ENCODE measurements around the gene SPHK1.
"Not testable (repeated sequence)": the region's sequence is repeated elsewhere in the genome, so short reads cannot be mapped to it uniquely, and the experiment has no call there.

The SPHK1 gene, protein sequence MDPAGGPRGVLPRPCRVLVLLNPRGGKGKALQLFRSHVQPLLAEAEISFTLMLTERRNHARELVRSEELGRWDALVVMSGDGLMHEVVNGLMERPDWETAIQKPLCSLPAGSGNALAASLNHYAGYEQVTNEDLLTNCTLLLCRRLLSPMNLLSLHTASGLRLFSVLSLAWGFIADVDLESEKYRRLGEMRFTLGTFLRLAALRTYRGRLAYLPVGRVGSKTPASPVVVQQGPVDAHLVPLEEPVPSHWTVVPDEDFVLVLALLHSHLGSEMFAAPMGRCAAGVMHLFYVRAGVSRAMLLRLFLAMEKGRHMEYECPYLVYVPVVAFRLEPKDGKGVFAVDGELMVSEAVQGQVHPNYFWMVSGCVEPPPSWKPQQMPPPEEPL

GRCh38 chr17:76384222-76384986, at the start of gene SPHK1:
SPHK1 (plus strand) TSS chr17:76384609; CDS start chr17:76385645, 1,036 bp downstream.
- DNase-seq = peak; percentile 93

- DNase-seq = no peak
Measured at GRCh38 chr17:76335716-76336381, 48.6 kb upstream of the SPHK1 start.

GRCh38 chr17:76336756-76337412, 47.5 kb upstream of the SPHK1 start:
- DNase-seq = no peak

GRCh38 chr17:76337413-76337777, 47.0 kb upstream of the SPHK1 start:
- DNase-seq = no peak

- no peak for DNase-seq
Measured at GRCh38 chr17:76341301-76341700, 43.1 kb upstream of the SPHK1 start.

DNA sequence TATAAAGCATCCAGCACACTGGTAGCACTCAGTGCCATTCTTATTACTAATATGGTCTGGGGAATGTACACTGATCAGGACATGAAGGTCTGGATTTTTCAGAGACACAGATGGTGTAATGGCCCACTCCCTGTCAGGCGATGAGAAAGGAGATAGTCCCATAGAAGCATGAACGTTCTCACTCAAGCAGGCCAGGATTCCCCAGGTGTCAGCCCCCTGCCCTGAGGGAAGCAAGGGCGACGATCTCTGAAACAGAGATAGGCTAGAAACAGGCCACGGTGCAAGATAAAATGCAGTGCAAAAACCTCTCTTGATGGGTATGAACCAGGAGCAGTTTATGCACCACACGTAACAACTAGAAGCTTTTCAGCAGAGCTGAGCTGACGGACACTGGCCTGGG, 41.3 kb upstream of the SPHK1 start:
- no peak for DNase-seq

DNA sequence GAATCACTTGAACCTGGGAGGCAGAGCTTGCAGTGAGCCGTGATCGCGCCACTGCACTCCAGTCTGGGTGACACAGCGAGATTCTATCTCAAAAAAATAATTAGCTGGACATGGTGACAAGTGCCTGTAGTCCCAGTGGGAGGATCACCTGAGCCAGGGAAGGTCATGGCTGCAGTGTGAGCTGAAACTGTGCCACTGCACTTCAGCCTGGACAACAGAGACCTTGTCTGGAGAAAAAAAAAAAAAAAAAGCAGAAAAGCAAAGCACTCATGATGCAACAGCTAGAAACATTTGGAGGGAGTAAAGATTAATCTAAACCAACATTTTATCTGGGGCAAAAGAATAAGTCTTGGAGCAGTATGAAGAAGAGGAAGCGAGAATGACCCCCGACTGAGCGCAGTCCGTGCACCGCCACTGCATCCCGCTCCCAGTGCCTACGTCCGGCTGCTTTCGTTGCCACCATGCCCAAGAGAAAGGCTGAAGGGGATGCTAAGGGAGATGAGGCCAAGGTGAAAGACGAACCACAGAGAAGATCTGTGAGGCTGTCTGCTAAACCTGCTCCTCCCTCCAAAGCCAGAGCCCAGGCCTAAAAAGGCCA, 38.9 kb upstream of the SPHK1 start:
- DNase-seq = no peak

GRCh38 chr17:76346936-76347335, 37.5 kb upstream of the SPHK1 start:
- DNase-seq = not testable (repeated sequence)

DNA sequence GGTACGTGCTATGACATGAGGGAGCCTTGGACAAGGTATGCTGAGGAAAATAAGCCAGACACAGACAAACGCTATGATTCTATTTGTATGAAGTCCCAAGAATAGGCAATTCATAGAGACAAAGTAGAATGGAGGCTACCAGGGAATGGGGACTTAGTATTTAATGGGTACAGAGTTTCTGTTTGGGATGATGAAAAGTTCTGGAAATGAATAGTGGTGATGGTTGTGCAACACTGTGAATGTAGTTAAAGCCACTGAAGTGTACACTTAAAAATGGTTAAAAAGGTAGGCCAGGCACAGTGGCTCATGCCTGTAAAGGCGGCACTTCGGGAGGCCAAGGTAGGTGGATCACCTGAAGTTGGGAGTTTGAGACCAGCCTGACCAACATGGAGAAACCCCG, 33.9 kb upstream of the SPHK1 start:
- DNase-seq = no peak

GRCh38 chr17:76351526-76352071, 32.8 kb upstream of the SPHK1 start:
- no peak for DNase-seq

DNA sequence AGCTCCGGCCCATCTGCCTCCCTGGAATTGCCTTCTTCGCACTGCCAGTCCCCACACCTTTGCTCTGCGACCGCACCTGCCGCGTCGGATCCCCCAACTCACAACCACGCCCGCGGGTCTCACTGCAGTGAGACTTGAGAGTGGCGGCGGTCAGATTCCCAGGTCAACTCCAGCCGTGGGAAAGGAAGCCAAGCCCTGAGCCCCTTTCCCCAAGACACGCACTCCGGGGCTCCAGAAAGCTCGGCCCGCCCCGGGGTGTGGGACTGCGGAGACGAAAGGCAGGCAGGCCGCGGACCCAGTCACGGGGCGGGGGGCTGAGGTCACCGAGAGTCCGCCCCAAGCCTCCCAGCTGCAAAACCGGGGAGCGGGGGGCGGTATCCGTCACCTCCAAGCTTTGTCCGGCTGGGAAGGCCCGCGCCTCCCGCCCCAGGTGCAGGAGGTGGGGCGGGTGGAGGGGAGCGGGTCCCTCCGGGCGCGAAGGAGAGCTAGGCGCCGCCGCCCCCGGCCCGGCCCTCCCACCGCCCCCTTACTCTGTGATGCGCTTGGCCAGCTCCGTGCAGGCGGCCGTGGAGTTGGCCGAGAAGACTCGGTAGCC, 31.3 kb upstream of the SPHK1 start:
- DNase-seq = no peak

- peak; percentile 96 for DNase-seq
Measured at GRCh38 chr17:76353599-76354316, 30.7 kb upstream of the SPHK1 start, which contains the start of gene PRPSAP1. PRPSAP1 (minus strand) TSS chr17:76353916; CDS start chr17:76353703, 213 bp downstream.

GRCh38 chr17:76354317-76354729, 30.1 kb upstream of the SPHK1 start:
- no peak for DNase-seq

GRCh38 chr17:76354747-76355310, 29.6 kb upstream of the SPHK1 start:
- DNase-seq = no peak

DNA sequence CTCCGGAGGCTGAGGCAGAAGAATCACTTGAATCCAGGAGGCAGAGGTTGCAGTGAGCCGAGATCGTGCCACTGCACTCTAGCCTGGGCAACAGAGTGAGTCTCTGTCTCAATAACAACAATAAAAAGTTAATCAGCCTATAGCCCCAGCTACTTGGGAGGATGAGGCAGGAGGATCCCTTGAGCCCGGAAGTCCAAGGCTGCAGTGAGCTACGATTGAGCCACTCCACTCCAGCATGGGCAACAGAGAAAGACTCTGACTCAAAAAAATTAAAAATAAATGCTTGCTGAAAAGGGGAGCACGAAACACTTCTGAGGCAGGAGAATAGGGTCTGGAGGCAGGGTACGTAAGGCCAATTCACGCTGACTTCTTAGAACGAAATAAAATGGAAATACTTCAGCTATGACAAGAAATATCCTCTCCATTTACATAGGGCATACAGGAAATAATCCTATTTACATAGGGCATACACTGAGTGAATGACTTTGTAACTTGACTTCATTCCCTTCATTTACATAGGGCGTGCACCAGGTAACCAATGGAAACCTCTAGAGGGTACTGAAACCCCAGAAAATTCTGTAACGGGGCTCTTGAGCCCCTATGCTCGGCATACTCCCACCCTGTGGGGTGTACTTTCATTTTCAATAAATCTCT, 27.5 kb upstream of the SPHK1 start:
- no peak for DNase-seq

- DNase-seq = peak; percentile 48
Measured at GRCh38 chr17:76357597-76358158, 26.7 kb upstream of the SPHK1 start.

GRCh38 chr17:76359375-76359774, 25.0 kb upstream of the SPHK1 start:
- no peak for DNase-seq

DNA sequence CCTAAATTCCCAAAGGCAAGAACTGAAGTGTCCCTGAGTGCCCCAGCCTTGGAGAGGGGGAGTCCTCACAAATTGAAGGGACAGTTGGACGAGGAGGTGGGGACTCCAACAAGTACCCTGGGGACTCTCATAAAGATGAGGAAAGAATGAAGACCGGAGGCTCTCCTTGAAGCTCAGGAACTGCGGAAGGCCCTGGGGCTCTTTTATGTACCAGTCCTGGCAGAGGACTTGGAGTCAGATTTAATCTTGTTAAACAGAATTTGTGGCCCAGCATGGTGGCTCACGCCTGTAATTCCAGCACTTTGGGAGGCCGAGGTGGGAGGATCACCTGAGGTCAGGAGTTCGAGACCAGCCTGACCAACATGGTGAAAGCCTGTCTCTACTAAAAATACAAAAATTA, 24.6 kb upstream of the SPHK1 start:
- DNase-seq = not testable (repeated sequence)

GRCh38 chr17:76360461-76360860, 23.9 kb upstream of the SPHK1 start:
- no peak for DNase-seq
